ENCODE measurements around the gene APOBR.
"Not testable (repeated sequence)": the region's sequence is repeated elsewhere in the genome, so short reads cannot be mapped to it uniquely, and the experiment has no call there.

The APOBR gene

DNA sequence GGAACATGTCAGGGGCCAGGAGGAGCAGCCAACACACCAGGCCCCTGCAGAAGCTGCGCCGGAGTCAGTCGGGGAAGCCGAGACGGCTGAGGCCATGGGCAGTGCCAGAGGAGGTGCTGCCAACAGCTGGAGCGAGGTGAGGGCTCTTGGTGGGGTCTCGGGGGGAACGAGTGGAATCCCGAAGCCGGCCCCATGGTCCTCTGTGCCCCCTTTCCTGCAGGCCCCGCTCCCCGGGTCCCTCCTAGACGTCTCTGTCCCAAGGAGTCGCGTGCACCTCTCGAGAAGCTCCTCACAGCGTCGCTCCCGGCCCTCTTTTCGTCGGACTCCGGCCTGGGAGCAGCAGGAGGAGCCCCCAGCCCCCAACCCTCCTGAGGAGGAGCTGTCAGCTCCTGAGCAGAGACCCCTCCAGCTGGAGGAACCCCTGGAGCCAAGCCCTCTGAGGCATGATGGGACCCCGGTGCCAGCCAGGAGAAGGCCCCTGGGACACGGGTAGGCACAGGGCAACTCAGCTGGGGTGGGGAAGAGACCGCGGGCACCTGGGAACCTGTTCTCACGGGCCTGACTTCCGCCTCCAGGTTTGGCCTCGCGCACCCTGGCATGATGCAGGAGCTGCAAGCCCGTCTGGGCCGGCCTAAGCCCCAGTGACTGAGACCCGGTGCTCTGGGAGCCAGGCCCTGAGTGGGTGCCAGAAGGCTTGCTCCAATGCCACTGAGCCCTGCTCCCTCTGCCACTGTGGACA lies 3.6 kb downstream of the APOBR start:
- DNase-seq = no peak

DNA sequence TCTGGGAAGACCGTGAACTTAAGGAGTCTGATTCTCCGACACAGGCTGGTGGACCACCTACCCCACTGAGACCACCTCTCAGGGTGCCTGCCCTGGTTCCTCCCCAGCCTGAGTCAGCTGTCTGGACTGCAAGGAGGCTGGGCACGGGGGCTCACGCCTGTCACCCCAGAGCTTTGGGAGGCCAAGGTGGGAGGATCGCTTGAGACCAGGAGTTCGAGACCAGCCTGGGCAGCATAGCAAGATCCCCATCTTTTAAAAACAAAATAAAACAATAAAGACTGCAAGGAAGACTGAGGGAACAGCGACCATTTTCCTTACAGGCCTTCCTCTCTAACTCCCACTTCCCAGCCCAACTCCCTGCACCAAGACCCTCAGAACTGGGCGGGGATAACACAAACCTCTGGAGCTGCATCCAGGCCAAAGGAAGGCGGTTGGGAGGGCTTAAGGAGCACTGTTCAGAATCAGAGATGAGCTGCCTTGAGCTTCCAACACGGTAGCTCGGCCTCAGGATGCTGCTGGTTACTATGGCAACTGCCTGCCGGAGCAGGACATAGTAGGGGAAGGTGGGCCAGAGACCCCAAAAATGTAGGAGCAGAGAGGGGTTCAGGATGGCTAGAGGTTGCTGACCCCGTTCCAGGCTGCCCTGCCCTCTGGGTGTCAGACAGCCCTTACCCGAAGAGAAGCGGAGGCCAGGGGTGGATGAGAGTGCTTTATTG lies 4.4 kb downstream of the APOBR start:
- DNase-seq = no peak

DNA sequence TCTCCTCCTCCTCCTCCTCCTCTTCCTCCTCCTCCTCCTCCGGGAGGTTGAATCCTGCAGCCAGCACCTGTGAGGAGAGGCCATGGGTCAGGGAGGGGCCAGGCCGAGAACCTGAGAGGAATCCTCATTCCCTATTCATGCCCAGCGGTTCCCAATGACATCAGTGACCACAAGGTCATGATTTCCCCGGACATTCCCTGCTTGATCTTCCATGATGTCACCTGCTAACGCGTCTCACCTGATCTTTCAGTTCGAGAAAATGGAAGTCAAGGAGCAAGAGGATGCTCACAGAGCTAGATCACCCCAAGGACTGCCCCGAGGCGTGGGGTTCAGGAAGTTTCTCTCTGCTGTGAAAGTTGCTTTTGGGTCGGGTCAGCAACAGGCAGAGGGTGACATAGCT lies 5.4 kb downstream of the APOBR start:
- no peak for DNase-seq

GRCh38 chr16:28500476-28501180 lies 6.2 kb downstream of the APOBR start:
- DNase-seq = not testable (repeated sequence)

GRCh38 chr16:28501258-28502232 lies 7.1 kb downstream of the APOBR start:
- no peak for DNase-seq

- no peak for DNase-seq
These were observed 7.8 kb downstream of the APOBR start for GRCh38 chr16:28502290-28502689.

DNA sequence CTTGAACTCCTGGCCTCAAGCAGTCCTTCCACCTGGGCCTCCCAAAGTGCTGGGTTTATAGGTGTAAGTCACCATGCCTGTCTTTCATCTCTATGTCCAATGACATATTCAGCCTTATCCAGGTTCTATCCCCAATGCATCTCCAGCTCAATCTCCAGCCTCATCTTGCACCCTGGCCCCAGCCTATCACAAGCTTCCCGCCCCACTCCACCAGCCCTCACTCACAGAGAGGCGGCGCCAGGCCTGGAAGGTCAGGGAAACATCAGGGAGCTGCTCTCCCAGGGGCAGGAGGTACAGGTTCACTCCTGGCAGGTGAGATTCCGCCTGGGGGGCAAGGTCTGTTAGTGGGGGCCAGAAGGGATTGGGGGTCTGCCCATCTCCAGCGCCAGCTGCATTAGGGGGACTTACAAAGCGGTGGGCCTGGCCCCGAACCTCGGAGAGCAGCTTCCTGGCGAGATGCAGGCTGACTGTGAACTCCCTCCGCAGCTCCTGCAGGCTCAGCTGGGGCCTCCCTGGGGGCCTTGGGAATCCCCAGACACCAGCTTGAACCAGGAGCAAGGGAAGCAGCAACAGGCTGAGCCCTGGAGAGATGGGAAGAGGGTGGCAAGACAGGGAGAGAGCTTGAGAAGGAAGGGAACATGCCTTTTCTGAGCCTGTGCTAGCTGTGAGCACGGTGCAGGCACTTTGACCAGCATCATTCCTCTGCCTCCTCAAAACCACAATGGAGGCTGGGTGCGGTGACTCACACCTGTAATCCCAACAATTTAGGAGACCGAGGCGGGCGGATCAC lies 9.2 kb downstream of the APOBR start:
- no peak for DNase-seq

GRCh38 chr16:28504707-28505404 lies 10.4 kb downstream of the APOBR start:
- DNase-seq = no peak

GRCh38 chr16:28505489-28506137 lies 11.2 kb downstream of the APOBR start:
- no peak for DNase-seq

- DNase-seq = no peak
These were observed 16.6 kb downstream of the APOBR start for GRCh38 chr16:28511031-28511430.

DNA sequence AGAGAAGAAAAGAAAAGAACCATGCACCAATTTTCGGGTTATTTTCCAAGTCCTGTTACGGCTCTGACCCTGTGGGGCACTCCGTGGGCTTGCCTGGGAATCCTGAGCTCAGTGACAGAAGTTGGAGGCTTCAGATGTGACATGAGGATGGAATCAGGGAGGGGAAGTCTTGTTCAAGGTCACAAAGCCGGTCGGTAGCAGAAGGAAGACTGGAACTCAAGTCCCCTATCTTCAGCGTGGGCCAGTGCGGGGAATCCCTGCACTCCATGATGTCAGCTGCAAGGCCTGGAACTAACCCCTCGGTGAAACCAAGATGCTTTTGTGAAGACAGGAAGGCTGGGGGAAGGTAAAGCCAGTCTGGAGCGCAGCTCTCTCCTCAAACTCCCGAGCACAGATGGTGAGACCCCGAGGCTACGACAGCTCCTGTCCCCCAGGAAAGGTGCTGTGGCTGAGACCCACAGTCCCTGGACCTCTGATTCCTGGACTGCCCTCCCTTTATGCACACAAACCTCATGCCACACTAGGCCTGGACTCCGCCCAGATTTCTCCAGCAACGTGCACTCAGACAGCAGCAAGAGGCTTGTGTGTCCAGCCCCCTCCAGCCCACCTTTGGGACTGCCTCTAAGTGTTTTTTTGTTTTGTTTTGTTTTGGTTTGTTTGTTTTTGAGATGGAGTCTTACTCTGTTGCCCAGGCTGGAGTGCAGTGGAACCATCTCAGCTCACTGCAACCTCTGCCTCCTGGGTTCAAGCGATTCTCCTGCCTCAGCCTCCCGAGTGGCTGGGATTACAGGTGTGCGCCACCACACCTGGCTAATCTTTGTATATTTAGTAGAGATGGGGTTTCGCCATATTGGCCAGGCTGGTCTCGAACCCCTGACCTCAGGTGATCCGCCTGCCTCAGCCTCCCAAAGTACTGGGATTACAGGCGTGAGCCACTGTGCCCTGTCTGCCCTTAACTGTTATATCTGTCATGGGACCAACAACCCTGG lies 17.7 kb downstream of the APOBR start:
- DNase-seq = no peak

DNA sequence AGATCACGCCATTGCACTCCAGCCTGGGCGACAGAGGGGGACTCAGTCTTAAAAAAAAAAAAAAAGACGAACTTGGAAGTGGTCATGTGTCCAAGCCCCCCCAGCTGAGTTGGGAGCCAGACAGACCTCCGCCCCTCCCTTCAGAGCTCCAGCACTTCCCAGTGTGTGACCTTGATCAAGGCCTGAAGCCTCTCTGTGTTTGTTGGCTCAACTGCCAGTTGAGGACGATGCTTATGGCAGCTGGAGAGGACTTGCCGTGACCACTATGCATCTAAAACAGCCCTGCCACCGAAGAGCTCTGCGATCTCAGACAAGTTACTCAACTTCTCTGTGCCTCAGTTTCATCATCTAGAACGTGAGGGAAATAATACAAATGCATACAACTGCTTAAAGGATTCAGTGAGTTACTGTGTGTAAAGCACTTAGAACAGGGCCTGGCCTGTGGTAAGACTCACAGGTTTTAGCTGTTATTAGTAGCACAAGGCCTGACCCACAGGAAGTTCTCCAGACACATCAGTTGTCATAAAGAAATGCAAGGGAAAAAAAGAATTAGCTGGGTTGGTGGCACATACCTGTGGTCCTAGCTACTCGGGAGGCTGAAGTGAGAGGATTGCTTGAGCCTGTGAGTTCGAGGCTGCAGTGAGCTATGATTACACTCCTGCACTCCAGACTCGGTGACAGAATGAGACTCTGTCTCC lies 19.2 kb downstream of the APOBR start:
- DNase-seq = no peak

DNA sequence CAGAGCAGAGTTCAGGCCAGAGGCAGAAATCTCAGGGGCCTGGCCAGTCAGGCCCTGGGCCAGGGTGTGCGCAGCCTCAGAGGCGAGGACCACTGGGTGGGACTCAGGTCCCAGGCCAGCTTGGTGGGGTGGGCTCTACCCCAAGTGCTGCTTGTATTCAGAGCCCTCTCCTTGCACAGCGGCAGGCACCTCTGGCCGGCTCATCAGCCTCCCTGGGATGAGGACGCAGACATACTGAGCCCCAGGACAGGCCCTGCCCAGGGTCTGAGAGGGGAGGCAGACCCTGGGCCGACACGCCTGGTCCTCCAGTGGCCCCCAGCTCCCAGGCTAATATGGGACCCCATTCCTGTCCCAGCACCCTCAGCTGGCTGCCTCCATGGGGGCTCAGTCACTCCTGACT lies 19.8 kb downstream of the APOBR start:
- DNase-seq = no peak

DNA sequence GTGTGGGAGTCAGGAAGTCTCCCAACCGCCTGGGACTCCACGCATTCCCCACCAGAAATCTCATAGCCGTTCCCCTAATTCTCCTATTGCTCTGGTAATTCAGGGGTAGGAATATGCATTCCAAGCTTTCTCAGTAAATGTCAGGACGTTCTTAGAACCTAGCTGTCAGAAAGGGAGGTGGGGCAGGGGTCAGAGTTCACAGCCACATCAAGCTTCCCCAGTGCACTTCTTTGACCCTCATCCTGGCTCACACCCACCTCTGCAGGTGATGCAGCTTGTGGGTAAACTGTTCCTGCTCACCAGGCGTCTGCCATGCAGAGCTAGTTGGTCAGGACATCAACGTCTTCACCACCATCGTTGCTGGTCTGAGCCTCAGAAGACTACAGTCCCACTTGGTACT lies 26.2 kb downstream of the APOBR start:
- DNase-seq = no peak

DNA sequence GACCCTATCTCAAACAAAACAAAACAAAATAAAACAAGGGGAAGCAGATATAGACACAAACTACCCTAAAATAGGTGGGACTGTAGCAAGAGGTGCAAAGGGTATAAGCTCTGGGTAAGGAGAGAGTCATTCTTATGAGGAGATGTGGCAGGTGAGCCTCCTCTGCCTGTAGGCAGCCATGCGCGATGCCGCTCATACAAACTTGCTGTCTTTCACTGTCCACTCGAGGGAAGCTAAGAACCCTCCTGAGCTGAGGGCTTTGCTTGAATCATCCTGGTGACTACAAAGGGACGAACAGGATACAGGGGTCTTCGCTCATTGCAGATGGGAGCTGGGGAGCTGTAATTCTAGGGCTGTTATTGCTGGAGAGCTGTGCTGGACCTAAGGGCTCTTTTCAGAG lies 27.0 kb downstream of the APOBR start:
- DNase-seq = no peak

- no peak for DNase-seq
These were observed 28.3 kb downstream of the APOBR start for GRCh38 chr16:28522792-28523191.

- DNase-seq = no peak
These were observed 30.3 kb downstream of the APOBR start for GRCh38 chr16:28524681-28525171.

Measured in effector CD8-positive, alpha-beta T cell (primary cell).